GM13977 (cell line): Measurements from ENCODE around the gene PALLD.

Experiments used
- DNase-seq: peaks from one replicate; pipeline ENCODE4 v3.0.0; 2012; ENCODE audit warnings: low spot score
- CTCF ChIP-seq: IDR thresholded peaks from 2 replicates; pipeline ENCODE4 v1.5.1; 2012; ENCODE audit warnings: mild to moderate bottlenecking, control low read depth; ENCODE audit not compliant: insufficient read depth; ENCODE audit errors: extremely low read depth, missing control alignments
- in situ Hi-C: fragments of 300-500 bp; cut with MboI; formaldehyde crosslinking; loops from one replicate; pipeline ENCODE4 v1.12.0; 2022; ENCODE audit warnings: low sequenced_read_pairs, low pct_unique_long_range_greater_than_20kb, mixed read lengths, inconsistent platforms; ENCODE audit not compliant: unreplicated experiment

Gene PALLD

DNA sequence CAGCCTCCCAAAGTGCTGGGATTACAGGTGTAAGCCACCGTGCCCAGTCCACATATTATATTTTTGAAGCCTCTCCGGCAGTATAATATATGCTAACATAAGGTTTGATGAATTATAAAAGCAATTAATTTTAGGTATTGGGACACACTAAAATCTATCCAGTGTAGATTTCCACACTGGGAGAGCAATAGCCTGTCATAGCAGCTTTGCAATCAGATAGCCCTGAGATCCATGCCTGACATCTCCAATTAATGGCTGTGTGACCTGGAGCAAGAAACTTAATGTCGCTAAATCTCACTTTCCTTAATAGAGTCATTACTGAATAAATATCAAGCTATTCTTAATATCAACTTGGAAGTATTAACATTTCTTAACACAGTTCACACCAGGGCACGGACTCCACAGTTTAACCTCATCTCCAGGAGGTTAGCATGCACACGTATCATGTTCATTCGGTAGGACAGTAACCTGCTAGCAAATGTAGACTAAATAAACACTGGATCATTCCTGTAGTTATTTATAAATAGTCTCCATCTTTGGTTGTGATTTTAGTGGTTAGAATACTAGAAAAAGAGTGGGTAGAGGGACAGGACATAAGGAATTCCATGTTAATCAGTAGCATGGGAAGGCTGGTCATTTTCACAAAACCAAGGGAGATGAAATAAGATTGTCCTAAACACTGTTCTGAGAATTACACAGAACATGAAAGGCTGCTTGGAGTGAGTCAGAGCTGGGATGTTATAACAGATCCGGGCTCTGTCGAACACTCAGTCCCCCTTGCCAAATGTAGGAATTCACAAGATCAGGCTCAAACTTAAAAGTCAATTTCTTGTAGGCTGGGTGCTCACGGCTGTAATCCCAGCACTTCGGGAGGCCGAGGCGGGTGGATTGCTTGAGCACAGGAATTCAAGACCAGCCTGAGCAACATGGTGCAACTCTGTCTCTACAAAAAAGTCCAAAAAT, 254.7 kb downstream of the PALLD start:
- no peak for TF ChIP-seq CTCF
- no peak for DNase-seq
- in situ Hi-C loops, result no loop called here

DNA sequence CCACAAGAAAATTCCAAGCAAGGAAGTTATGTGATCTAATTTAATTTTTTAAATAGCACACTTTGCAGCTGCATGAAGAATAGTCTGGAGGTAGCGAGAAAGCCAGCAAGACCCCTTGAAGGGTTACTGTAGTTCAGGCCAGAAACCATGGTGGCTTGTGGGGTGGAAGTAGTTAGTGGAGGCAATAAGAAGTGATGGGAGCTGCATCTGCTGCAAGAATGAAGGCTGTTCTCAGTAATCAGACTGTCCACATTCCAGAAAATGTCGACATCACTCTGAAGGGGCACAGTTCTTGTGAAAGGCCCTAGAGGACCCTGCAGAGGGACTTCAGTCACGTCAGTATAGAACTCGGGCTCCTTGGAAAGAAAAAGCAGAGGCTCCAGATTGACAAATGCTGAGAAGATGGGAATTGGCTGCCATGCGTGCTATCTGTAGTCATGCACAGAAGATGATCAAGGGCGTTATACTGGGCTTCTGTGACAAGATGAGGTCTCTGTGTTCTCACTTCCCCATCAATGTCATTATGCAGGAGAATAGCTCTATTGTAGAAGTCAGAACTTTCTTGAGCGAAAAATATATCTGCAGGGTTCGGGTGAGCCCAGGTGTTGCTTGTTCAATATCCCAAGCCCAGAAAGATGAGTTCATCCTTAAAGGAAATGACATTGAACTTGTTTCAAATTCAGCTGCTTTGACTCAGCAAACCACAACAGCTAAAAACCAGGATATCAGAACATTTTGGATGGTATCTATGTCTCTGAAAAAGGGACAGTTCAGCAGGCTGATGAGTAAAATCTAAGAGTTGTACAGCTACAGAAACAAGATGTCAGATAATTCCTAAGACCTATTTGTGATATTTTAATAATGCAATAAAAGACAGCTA, 259.0 kb downstream of the PALLD start:
- no peak for TF ChIP-seq CTCF
- in situ Hi-C loops, result no loop called here
- no peak for DNase-seq

DNA sequence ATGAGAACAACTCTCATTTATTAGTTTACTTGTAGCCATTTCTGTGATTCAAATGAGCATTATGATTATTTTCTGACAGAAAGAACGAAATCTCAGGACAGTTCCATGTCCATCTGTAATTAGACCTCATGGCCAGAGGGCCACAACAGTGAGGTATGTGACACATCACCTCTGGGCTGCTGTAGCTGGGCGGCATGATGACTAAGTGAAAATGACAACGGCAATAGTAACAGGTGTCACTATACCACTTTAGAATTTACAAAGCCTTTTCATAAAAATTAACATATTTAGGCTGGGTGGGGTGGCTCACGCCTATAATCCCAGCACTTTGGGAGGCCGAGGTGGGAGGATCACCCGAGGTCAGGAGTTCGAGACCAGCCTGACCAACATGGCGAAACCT, 260.6 kb downstream of the PALLD start:
- DNase-seq, result no peak
- in situ Hi-C loops, result no loop called here
- no peak for TF ChIP-seq CTCF

GRCh38 chr4:168758351-168758876, 261.6 kb downstream of the PALLD start:
- DNase-seq, result no peak
- no peak for TF ChIP-seq CTCF
- in situ Hi-C loops, result no loop called here

GRCh38 chr4:168759321-168759720, 262.5 kb downstream of the PALLD start:
- in situ Hi-C loops, result no loop called here
- no peak for TF ChIP-seq CTCF
- no peak for DNase-seq

- TF ChIP-seq CTCF, result no peak
- in situ Hi-C loops, result no loop called here
- no peak for DNase-seq
Measured at GRCh38 chr4:168759959-168760527, 263.2 kb downstream of the PALLD start.
